Effector memory CD8-positive, alpha-beta T cell (primary cell): ENCODE measurements around the gene ZNF771.
A peak's percentile ranks its signal among the peaks of the same experiment; 100 is the strongest.

Source experiments
- ATAC-seq: fragments of 150-1000 bp; cut with Tn5 transposase; replicated peaks from 2 replicates; pipeline ENCODE4 v1.10.0; 2021; ENCODE audit warnings: mild to moderate bottlenecking, moderate library complexity
- DNase-seq, 3 experiments: peaks; one replicate each; pipeline ENCODE4 v3.0.0; 2021
- H3K27ac Mint-ChIP-seq, 2 donors: one replicate each; pipeline ENCODE4 v1.8.0; 2022; ENCODE audit warnings: mild to moderate bottlenecking in 2 of 2, mixed read lengths in 2 of 2, moderate library complexity in 2 of 2
- H3K27me3 Mint-ChIP-seq, 2 donors: one replicate each; pipeline ENCODE4 v1.8.0; 2022; ENCODE audit warnings: mixed read lengths in 2 of 2
- H3K36me3 Mint-ChIP-seq: one replicate; pipeline ENCODE4 v1.8.0; 2022; ENCODE audit warnings: mild to moderate bottlenecking, moderate library complexity, mixed read lengths; ENCODE audit not compliant: insufficient read depth
- H3K4me1 Mint-ChIP-seq, 2 donors: one replicate each; pipeline ENCODE4 v1.8.0; 2022; ENCODE audit warnings: low read depth in 2 of 2, mixed read lengths in 2 of 2
- H3K4me3 Mint-ChIP-seq, 2 donors: one replicate each; pipeline ENCODE4 v1.8.0; 2022; ENCODE audit warnings: mild to moderate bottlenecking in 2 of 2, mixed read lengths in 2 of 2, moderate library complexity in 2 of 2
- H3K9me3 Mint-ChIP-seq, 2 donors: one replicate each; pipeline ENCODE4 v1.8.0; 2022; ENCODE audit warnings: mixed read lengths in 2 of 2

Gene ZNF771

GRCh38 chr16:30416624-30417528 lies 9.5 kb downstream of the ZNF771 start:
- Mint-ChIP-seq H3K4me3 (peak overlapping the region; percentile 7 to 56), H3K27me3 (no peaks in the 10 kb centered on the region), H3K27ac (peak overlapping the region; percentile 23 to 35), H3K9me3 (no peaks in the 10 kb centered on the region), H3K36me3 (peaks cover 12% of the 10 kb centered on the region), H3K4me1 (peaks cover 5 to 17% of the 10 kb centered on the region in 2 donors)
- DNase-seq (no peak), ATAC-seq (no peak)

DNA sequence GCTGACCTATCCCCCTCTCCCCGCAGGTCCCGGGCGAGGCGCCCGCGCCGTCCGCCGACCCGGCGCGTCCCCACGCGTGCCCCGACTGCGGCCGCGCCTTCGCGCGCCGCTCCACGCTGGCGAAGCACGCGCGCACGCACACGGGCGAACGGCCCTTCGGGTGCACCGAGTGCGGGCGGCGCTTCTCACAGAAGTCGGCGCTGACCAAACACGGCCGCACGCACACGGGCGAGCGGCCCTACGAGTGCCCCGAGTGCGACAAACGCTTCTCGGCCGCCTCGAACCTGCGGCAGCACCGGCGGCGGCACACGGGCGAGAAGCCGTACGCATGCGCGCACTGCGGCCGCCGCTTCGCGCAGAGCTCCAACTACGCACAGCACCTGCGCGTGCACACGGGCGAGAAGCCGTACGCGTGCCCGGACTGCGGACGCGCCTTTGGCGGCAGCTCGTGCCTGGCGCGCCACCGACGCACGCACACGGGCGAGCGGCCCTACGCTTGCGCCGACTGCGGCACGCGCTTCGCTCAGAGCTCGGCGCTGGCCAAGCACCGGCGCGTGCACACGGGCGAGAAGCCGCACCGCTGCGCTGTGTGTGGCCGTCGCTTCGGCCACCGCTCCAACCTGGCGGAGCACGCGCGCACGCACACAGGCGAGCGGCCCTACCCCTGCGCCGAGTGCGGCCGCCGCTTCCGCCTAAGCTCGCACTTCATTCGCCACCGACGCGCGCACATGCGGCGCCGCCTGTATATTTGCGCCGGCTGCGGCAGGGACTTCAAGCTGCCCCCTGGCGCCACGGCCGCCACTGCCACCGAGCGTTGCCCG lies 10.3 kb downstream of the ZNF771 start:
- Mint-ChIP-seq H3K4me3 (peak overlapping the region; percentile 55 to 73), H3K9me3 (no peaks in the 10 kb centered on the region), H3K36me3 (peaks cover 18% of the 10 kb centered on the region), H3K27me3 (no peaks in the 10 kb centered on the region), H3K27ac (peak overlapping the region in 1 of 2 donors; percentile 53), H3K4me1 (peaks cover 5 to 13% of the 10 kb centered on the region in 2 donors)
- peak; percentile 89 for ATAC-seq
- DNase-seq, result peak; percentile 81 to 85 (median 84)

GRCh38 chr16:30418350-30419181 lies 11.2 kb downstream of the ZNF771 start:
- Mint-ChIP-seq H3K4me3 (peak overlapping the region; percentile 55 to 73), H3K27ac (peak overlapping the region in 1 of 2 donors; percentile 53), H3K9me3 (no peaks in the 10 kb centered on the region), H3K4me1 (peaks cover 5 to 11% of the 10 kb centered on the region in 2 donors), H3K36me3 (peaks cover 23% of the 10 kb centered on the region), H3K27me3 (no peaks in the 10 kb centered on the region)
- ATAC-seq (no peak), DNase-seq (no peak)

GRCh38 chr16:30421010-30421409 lies 13.6 kb downstream of the ZNF771 start:
- DNase-seq (no peak), ATAC-seq (no peak)
- Mint-ChIP-seq H3K27me3 (no peaks in the 10 kb centered on the region), H3K4me1 (peaks cover 8 to 9% of the 10 kb centered on the region in 2 donors), H3K9me3 (no peaks in the 10 kb centered on the region), H3K27ac (peak overlapping the region in 1 of 2 donors; percentile 42), H3K36me3 (peaks cover 30% of the 10 kb centered on the region), H3K4me3 (no peak overlapping the region)

DNA sequence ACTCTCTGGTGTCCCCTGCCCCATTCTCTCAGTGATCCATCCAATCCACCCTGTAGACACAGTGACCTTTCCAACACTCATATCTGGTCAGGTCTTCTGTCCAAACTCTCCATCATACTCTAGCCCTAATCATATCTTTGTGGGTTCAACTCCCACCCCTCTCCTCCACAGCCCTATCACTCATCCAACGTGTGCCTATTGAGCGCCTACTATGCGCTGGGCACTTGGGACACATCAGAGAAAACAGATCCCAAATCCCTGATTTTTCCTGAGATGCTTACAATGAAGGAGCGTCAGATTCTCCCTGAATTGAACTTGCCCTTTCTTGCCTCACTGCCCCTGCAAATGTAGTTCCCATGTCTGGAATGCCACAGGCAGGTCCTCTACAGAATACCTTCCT lies 20.6 kb downstream of the ZNF771 start:
- Mint-ChIP-seq H3K36me3 (peaks cover 23% of the 10 kb centered on the region), H3K9me3 (no peaks in the 10 kb centered on the region), H3K27me3 (no peaks in the 10 kb centered on the region), H3K27ac (peak overlapping the region in 1 of 2 donors; percentile 18), H3K4me3 (no peak overlapping the region), H3K4me1 (peaks cover 5 to 8% of the 10 kb centered on the region in 2 donors)
- no peak for DNase-seq
- ATAC-seq, result no peak

DNA sequence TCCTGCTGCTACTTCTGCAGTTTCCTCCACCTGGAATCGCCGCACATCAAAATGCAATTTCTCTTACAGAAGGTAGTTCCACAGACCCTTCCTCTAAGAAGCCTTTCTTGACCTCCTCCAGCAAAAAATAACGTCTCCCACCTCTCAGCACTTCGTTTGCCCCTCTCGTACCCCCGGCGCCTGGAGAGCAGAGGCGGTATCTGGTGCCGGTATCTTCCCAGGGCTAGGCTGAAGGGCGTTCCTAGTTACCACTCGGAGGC lies 21.9 kb downstream of the ZNF771 start:
- Mint-ChIP-seq H3K27ac (no peak overlapping the region), H3K27me3 (no peaks in the 10 kb centered on the region), H3K36me3 (peaks cover 13% of the 10 kb centered on the region), H3K9me3 (no peaks in the 10 kb centered on the region), H3K4me1 (peaks cover 9 to 13% of the 10 kb centered on the region in 2 donors), H3K4me3 (no peak overlapping the region)
- DNase-seq, result no peak
- ATAC-seq, result no peak

- Mint-ChIP-seq H3K27ac (no peak within 1 kb of the TSS), H3K4me1 (peaks cover 12 to 17% of the 10 kb centered on the region in 2 donors)
- DNase-seq, result peak; percentile 92 to 95 (median 92)
Measured at GRCh38 chr16:30429678-30430427, 22.4 kb downstream of the ZNF771 start, which contains the start of gene DCTPP1. DCTPP1 (minus strand) TSS chr16:30430030; CDS start chr16:30429980, 50 bp downstream.

DNA sequence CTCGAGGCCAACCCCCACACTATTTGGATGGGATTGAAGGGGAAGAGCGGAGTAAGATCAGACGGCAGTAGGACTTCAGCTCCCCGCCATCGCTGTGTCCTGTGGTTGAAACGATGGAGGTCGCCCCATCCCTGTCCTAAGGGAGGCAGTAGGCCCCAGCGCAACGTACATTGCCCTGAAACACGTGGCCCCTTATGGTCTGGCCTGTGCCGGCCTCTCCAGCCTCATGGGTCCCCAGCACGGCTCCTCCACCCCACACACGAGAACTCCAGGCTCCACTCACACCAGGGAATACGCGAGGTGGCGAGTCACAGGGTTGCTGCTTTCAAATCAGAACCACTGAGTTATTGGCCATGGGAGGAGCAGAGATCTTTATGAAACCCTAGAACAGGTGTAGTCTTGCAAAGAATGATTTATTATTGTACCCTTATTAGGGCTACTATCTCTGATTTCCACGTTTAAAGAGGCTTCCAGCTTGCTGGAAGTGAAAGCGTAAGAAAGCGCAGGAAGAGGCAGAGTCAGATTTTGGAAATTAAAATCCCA lies 23.1 kb downstream of the ZNF771 start:
- peak in 1 of 3 experiments; percentile 19 for DNase-seq
- H3K4me3 Mint-ChIP-seq, result no peak overlapping the region
- no peaks in the 10 kb centered on the region for H3K27me3 Mint-ChIP-seq
- no peak overlapping the region for H3K27ac Mint-ChIP-seq
- ATAC-seq, result peak; percentile 2
- peaks cover 14 to 20% of the 10 kb centered on the region in 2 donors for H3K4me1 Mint-ChIP-seq
- peaks cover 8% of the 10 kb centered on the region for H3K36me3 Mint-ChIP-seq
- no peaks in the 10 kb centered on the region for H3K9me3 Mint-ChIP-seq

More at GRCh38 chr16:30429678-30430427, 22.4 kb downstream of the ZNF771 start, which contains the start of gene DCTPP1:
- ATAC-seq, result peak; percentile 94
- H3K4me3 Mint-ChIP-seq, result no peak within 1 kb of the TSS
- peaks cover 13% of the 10 kb centered on the region for H3K36me3 Mint-ChIP-seq
- no peaks in the 10 kb centered on the region for H3K27me3 Mint-ChIP-seq
- no peaks in the 10 kb centered on the region for H3K9me3 Mint-ChIP-seq

GRCh38 chr16:30434852-30435251 lies 27.4 kb downstream of the ZNF771 start:
- Mint-ChIP-seq H3K36me3 (no peaks in the 10 kb centered on the region), H3K27ac (peak overlapping the region; percentile 2 to 78), H3K4me1 (peaks cover 12 to 14% of the 10 kb centered on the region in 2 donors), H3K4me3 (peak overlapping the region in 1 of 2 donors; percentile 34), H3K27me3 (no peaks in the 10 kb centered on the region), H3K9me3 (no peaks in the 10 kb centered on the region)
- ATAC-seq (no peak), DNase-seq (no peak)

- H3K4me3 Mint-ChIP-seq, result no peak overlapping the region
- no peak for ATAC-seq
- no peak for DNase-seq
- H3K4me1 Mint-ChIP-seq, result peaks cover 14% of the 10 kb centered on the region in 2 donors
- H3K9me3 Mint-ChIP-seq, result no peaks in the 10 kb centered on the region
- H3K27me3 Mint-ChIP-seq, result no peaks in the 10 kb centered on the region
- H3K36me3 Mint-ChIP-seq, result no peaks in the 10 kb centered on the region
- H3K27ac Mint-ChIP-seq, result peak overlapping the region in 1 of 2 donors; percentile 39
Measured at GRCh38 chr16:30437511-30438046, 30.2 kb downstream of the ZNF771 start.

GRCh38 chr16:30438835-30439234 lies 31.4 kb downstream of the ZNF771 start:
- no peak overlapping the region for H3K27ac Mint-ChIP-seq
- DNase-seq, result no peak
- H3K36me3 Mint-ChIP-seq, result peaks cover 7% of the 10 kb centered on the region
- H3K27me3 Mint-ChIP-seq, result no peaks in the 10 kb centered on the region
- no peak overlapping the region for H3K4me3 Mint-ChIP-seq
- no peak for ATAC-seq
- no peaks in the 10 kb centered on the region for H3K9me3 Mint-ChIP-seq
- H3K4me1 Mint-ChIP-seq, result peaks cover 17 to 22% of the 10 kb centered on the region in 2 donors
